Measurements from ENCODE around the gene HSD17B14.
"Not testable (repeated sequence)": the region's sequence is repeated elsewhere in the genome, so short reads cannot be mapped to it uniquely, and the experiment has no call there.

HSD17B14 gene

GRCh38 chr19:48853483-48853882 lies 17.2 kb upstream of the HSD17B14 start:
- no peak overlapping the region for H3K27ac Mint-ChIP-seq
- H3K36me3 Mint-ChIP-seq (ENCODE audit: low read depth): no peaks in the 10 kb centered on the region
- H3K4me1 Mint-ChIP-seq (ENCODE audit: low read depth): no peaks in the 10 kb centered on the region

GRCh38 chr19:48852292-48852691 lies 16.0 kb upstream of the HSD17B14 start:
- Mint-ChIP-seq H3K27me3 (ENCODE audit: low read depth) (no peaks in the 10 kb centered on the region), H3K4me3 (no peak overlapping the region), H3K36me3 (ENCODE audit: low read depth) (no peaks in the 10 kb centered on the region), H3K9me3 (no peaks in the 10 kb centered on the region), H3K4me1 (ENCODE audit: low read depth) (no peaks in the 10 kb centered on the region), H3K27ac (no peak overlapping the region)

More at GRCh38 chr19:48853483-48853882, 17.2 kb upstream of the HSD17B14 start:
- H3K27me3 Mint-ChIP-seq (ENCODE audit: low read depth): no peaks in the 10 kb centered on the region
- H3K9me3 Mint-ChIP-seq: no peaks in the 10 kb centered on the region
- H3K4me3 Mint-ChIP-seq: no peak overlapping the region

GRCh38 chr19:48846659-48847058 lies 10.4 kb upstream of the HSD17B14 start:
- H3K4me3 Mint-ChIP-seq; H3K27ac Mint-ChIP-seq; H3K4me1 Mint-ChIP-seq (ENCODE audit: low read depth); H3K27me3 Mint-ChIP-seq (ENCODE audit: low read depth); H3K36me3 Mint-ChIP-seq (ENCODE audit: low read depth); H3K9me3 Mint-ChIP-seq: not testable (repeated sequence)

GRCh38 chr19:48845384-48845783 lies 9.1 kb upstream of the HSD17B14 start:
- H3K4me1 Mint-ChIP-seq (ENCODE audit: low read depth): no peaks in the 10 kb centered on the region
- no peaks in the 10 kb centered on the region for H3K27me3 Mint-ChIP-seq (ENCODE audit: low read depth)
- no peak overlapping the region for H3K4me3 Mint-ChIP-seq
- no peak overlapping the region for H3K27ac Mint-ChIP-seq
- H3K9me3 Mint-ChIP-seq: no peaks in the 10 kb centered on the region
- no peaks in the 10 kb centered on the region for H3K36me3 Mint-ChIP-seq (ENCODE audit: low read depth)

- no peaks in the 10 kb centered on the region for H3K4me1 Mint-ChIP-seq (ENCODE audit: low read depth)
- H3K9me3 Mint-ChIP-seq: no peaks in the 10 kb centered on the region
- no peaks in the 10 kb centered on the region for H3K27me3 Mint-ChIP-seq (ENCODE audit: low read depth)
- H3K27ac Mint-ChIP-seq: no peak overlapping the region
- H3K4me3 Mint-ChIP-seq: no peak overlapping the region
- no peaks in the 10 kb centered on the region for H3K36me3 Mint-ChIP-seq (ENCODE audit: low read depth)
Measured at GRCh38 chr19:48844472-48844871, 8.2 kb upstream of the HSD17B14 start.

GRCh38 chr19:48842789-48843162 lies 6.5 kb upstream of the HSD17B14 start:
- Mint-ChIP-seq H3K9me3 (no peaks in the 10 kb centered on the region), H3K4me3 (no peak overlapping the region), H3K27ac (no peak overlapping the region), H3K27me3 (ENCODE audit: low read depth) (peaks cover 2% of the 10 kb centered on the region), H3K4me1 (ENCODE audit: low read depth) (no peaks in the 10 kb centered on the region), H3K36me3 (ENCODE audit: low read depth) (no peaks in the 10 kb centered on the region)

- Mint-ChIP-seq H3K27ac (no peak overlapping the region), H3K4me3 (no peak overlapping the region), H3K36me3 (ENCODE audit: low read depth) (no peaks in the 10 kb centered on the region), H3K27me3 (ENCODE audit: low read depth) (peaks cover 8% of the 10 kb centered on the region), H3K4me1 (ENCODE audit: low read depth) (peaks cover 4% of the 10 kb centered on the region), H3K9me3 (no peaks in the 10 kb centered on the region)
Measured at GRCh38 chr19:48841571-48841970, 5.3 kb upstream of the HSD17B14 start.

GRCh38 chr19:48841047-48841446 lies 4.8 kb upstream of the HSD17B14 start:
- no peak overlapping the region for H3K27ac Mint-ChIP-seq
- no peaks in the 10 kb centered on the region for H3K36me3 Mint-ChIP-seq (ENCODE audit: low read depth)
- peaks cover 8% of the 10 kb centered on the region for H3K27me3 Mint-ChIP-seq (ENCODE audit: low read depth)
- peaks cover 8% of the 10 kb centered on the region for H3K4me1 Mint-ChIP-seq (ENCODE audit: low read depth)
- no peaks in the 10 kb centered on the region for H3K9me3 Mint-ChIP-seq
- H3K4me3 Mint-ChIP-seq: no peak overlapping the region

- Mint-ChIP-seq H3K4me3 (peak overlapping the region; percentile 15), H3K9me3 (no peaks in the 10 kb centered on the region), H3K4me1 (ENCODE audit: low read depth) (peaks cover 13% of the 10 kb centered on the region), H3K27ac (no peak overlapping the region), H3K27me3 (ENCODE audit: low read depth) (peaks cover 8% of the 10 kb centered on the region), H3K36me3 (ENCODE audit: low read depth) (no peaks in the 10 kb centered on the region)
Measured at GRCh38 chr19:48837687-48838086, 1.4 kb upstream of the HSD17B14 start.

- Mint-ChIP-seq H3K27ac (peak overlapping the region; percentile 65), H3K27me3 (ENCODE audit: low read depth) (peaks cover 8% of the 10 kb centered on the region), H3K4me1 (ENCODE audit: low read depth) (peaks cover 13% of the 10 kb centered on the region), H3K36me3 (ENCODE audit: low read depth) (no peaks in the 10 kb centered on the region), H3K4me3 (peak overlapping the region; percentile 90), H3K9me3 (no peaks in the 10 kb centered on the region)
Measured at GRCh38 chr19:48837051-48837524, 797 bp upstream of the HSD17B14 start.

GRCh38 chr19:48835734-48836088 lies 580 bp downstream of the HSD17B14 start:
- Mint-ChIP-seq H3K27me3 (ENCODE audit: low read depth) (peaks cover 8% of the 10 kb centered on the region), H3K9me3 (no peaks in the 10 kb centered on the region)

GRCh38 chr19:48833977-48834376 lies 2.3 kb downstream of the HSD17B14 start:
- Mint-ChIP-seq H3K4me3 (peak overlapping the region; percentile 65), H3K27me3 (ENCODE audit: low read depth) (peaks cover 8% of the 10 kb centered on the region), H3K27ac (peak overlapping the region; percentile 58), H3K9me3 (no peaks in the 10 kb centered on the region), H3K4me1 (ENCODE audit: low read depth) (peaks cover 13% of the 10 kb centered on the region), H3K36me3 (ENCODE audit: low read depth) (no peaks in the 10 kb centered on the region)

More at GRCh38 chr19:48835734-48836088, 580 bp downstream of the HSD17B14 start:
- H3K4me3 Mint-ChIP-seq: peak overlapping the region; percentile 90
- H3K27ac Mint-ChIP-seq: peak overlapping the region; percentile 77
- H3K4me1 Mint-ChIP-seq (ENCODE audit: low read depth): peaks cover 13% of the 10 kb centered on the region
- no peaks in the 10 kb centered on the region for H3K36me3 Mint-ChIP-seq (ENCODE audit: low read depth)

GRCh38 chr19:48833049-48833448 lies 3.2 kb downstream of the HSD17B14 start:
- peaks cover 8% of the 10 kb centered on the region for H3K27me3 Mint-ChIP-seq (ENCODE audit: low read depth)
- H3K4me1 Mint-ChIP-seq (ENCODE audit: low read depth): peaks cover 13% of the 10 kb centered on the region
- no peaks in the 10 kb centered on the region for H3K9me3 Mint-ChIP-seq
- H3K36me3 Mint-ChIP-seq (ENCODE audit: low read depth): no peaks in the 10 kb centered on the region
- no peak overlapping the region for H3K4me3 Mint-ChIP-seq
- H3K27ac Mint-ChIP-seq: no peak overlapping the region

- Mint-ChIP-seq H3K36me3 (ENCODE audit: low read depth) (no peaks in the 10 kb centered on the region), H3K4me1 (ENCODE audit: low read depth) (peaks cover 5% of the 10 kb centered on the region), H3K4me3 (no peak overlapping the region), H3K27me3 (ENCODE audit: low read depth) (no peaks in the 10 kb centered on the region), H3K9me3 (no peaks in the 10 kb centered on the region), H3K27ac (no peak overlapping the region)
Measured at GRCh38 chr19:48830965-48831364, 5.3 kb downstream of the HSD17B14 start.

GRCh38 chr19:48830088-48830487 lies 6.2 kb downstream of the HSD17B14 start:
- H3K4me1 Mint-ChIP-seq (ENCODE audit: low read depth): peaks cover 3% of the 10 kb centered on the region
- H3K9me3 Mint-ChIP-seq: no peaks in the 10 kb centered on the region
- no peak overlapping the region for H3K4me3 Mint-ChIP-seq
- H3K27me3 Mint-ChIP-seq (ENCODE audit: low read depth): no peaks in the 10 kb centered on the region
- no peaks in the 10 kb centered on the region for H3K36me3 Mint-ChIP-seq (ENCODE audit: low read depth)
- H3K27ac Mint-ChIP-seq: no peak overlapping the region

GRCh38 chr19:48826606-48827020 lies 9.7 kb downstream of the HSD17B14 start:
- Mint-ChIP-seq H3K27ac (no peak overlapping the region), H3K27me3 (ENCODE audit: low read depth) (no peaks in the 10 kb centered on the region), H3K36me3 (ENCODE audit: low read depth) (no peaks in the 10 kb centered on the region), H3K4me3 (no peak overlapping the region), H3K4me1 (ENCODE audit: low read depth) (no peaks in the 10 kb centered on the region), H3K9me3 (no peaks in the 10 kb centered on the region)
